H1 (cell line): Measurements from ENCODE around the gene CD47. TPM values are rescaled to one million over a fixed set of nuclear protein-coding genes. Genes with fewer than 3 reads are reported as not detected.

Experiments
- ASH2L ChIP-seq: fragments of 200-600, 300-600 bp; sonication (generic); IDR thresholded peaks from one replicate; pipeline ENCODE4 v1.7.1; 2017; ENCODE audit warnings: low read length
- BCL11A ChIP-seq, 2 experiments: IDR thresholded peaks; one replicate each; pipeline ENCODE4 v1.6.1; 2011; ENCODE audit warnings: low read depth in 2 of 2, low read length in 2 of 2, mild to moderate bottlenecking in 2 of 2
- HDAC6 ChIP-seq: IDR thresholded peaks from one replicate; pipeline ENCODE4 v1.7.1; 2012; ENCODE audit warnings: low read depth, mild to moderate bottlenecking, inconsistent platforms, low read length, moderate library complexity
- KDM4A ChIP-seq: IDR thresholded peaks from one replicate; pipeline ENCODE4 v1.7.1; 2012; ENCODE audit warnings: low read depth, mild to moderate bottlenecking, moderate library complexity, low read length, inconsistent platforms; ENCODE audit not compliant: severe bottlenecking
- PHF8 ChIP-seq: fragments of 200-600 bp; sonication (generic); conservative IDR thresholded peaks from 2 replicates; pipeline ENCODE4 v1.7.1; 2012; ENCODE audit warnings: low read depth, mild to moderate bottlenecking, inconsistent platforms, low read length, moderate library complexity
- POLR2AphosphoS5 ChIP-seq: IDR thresholded peaks from 2 replicates; pipeline ENCODE4 v1.6.1; 2011; ENCODE audit warnings: low read depth, low read length
- POU5F1 ChIP-seq: IDR thresholded peaks from 2 replicates; pipeline ENCODE4 v1.6.1; 2011; ENCODE audit warnings: low read depth, mild to moderate bottlenecking, low read length, moderate library complexity
- SIN3A ChIP-seq, 2 experiments: IDR thresholded peaks in 1 of 2; conservative IDR thresholded peaks in 1 of 2; 2 replicates each; pipeline ENCODE4 v1.6.1; 2011 to 2012; ENCODE audit warnings: low read length in 2 of 2, improper control_type of control experiment in 1 of 2, low read depth in 1 of 2, mild to moderate bottlenecking in 1 of 2
- SUZ12 ChIP-seq: fragments of 200-600 bp; sonication (generic); IDR thresholded peaks from 2 replicates; pipeline ENCODE4 v1.6.1; 2012; ENCODE audit warnings: mild to moderate bottlenecking, inconsistent platforms, low read length, moderate library complexity, mixed read lengths
- polyA plus RNA-seq, 7 experiments: library from polyadenylated mRNA; depleted of rRNA in 3 of 7; stranded (reverse) in 5 of 7; unstranded in 2 of 7; fragments of >200 nt in 5 of 7; fragments of 200-250 nt in 2 of 7; gene quantifications; 1 replicate in 5 of 7; 2 replicates in 1 of 7; 4 replicates in 1 of 7; pipeline versions ENCODE4 v1.2.1 to v1.2.3, GENCODE V29; 2011 to 2013; ENCODE audit warnings: missing spikeins in 2 of 7, mixed read lengths in 2 of 7
- total RNA-seq: library from RNA; stranded (reverse); fragmentation: NEBNext Ultra II Directional; extraction: Animal tissue kit (Norgen Biotek cat#: 25700); gene quantifications from 2 replicates; pipeline ENCODE4 v1.2.1, GENCODE V29; 2021
- TF ChIP-seq, protein P1 (sequence below): fragments of 300-600 bp; sonication (generic); IDR thresholded peaks from 2 replicates; pipeline ENCODE4 v1.7.1; 2012; ENCODE audit warnings: low read length, moderate library complexity, mild to moderate bottlenecking, inconsistent platforms; ENCODE audit not compliant: insufficient replicate concordance

The CD47 gene
- total and polyA plus RNA-seq, 2 of the 8 experiments (the other 6 are each of a cell fraction or from before 2014, with no cell fraction given): 14.4 to 19.3 TPM

DNA sequence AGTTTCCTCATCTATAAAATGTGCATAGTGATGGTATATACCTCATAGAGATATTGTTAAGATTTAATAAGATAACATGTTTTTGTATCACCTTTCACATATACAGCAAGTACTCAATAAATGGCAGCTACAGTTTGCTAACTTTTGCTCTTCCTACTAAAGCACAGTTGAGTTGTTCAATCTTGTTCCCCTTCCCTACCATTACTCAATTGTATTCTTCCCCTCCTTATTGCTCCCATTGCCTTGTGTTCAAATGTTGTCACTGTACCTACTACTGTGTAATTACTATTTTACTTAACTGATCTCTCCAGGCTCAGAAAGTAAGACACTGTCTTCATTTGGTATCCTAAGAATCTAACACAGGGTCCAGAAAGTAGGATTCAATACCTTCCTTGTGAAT, 5.5 kb downstream of the CD47 start (continued):
- TF ChIP-seq, protein P1, sequence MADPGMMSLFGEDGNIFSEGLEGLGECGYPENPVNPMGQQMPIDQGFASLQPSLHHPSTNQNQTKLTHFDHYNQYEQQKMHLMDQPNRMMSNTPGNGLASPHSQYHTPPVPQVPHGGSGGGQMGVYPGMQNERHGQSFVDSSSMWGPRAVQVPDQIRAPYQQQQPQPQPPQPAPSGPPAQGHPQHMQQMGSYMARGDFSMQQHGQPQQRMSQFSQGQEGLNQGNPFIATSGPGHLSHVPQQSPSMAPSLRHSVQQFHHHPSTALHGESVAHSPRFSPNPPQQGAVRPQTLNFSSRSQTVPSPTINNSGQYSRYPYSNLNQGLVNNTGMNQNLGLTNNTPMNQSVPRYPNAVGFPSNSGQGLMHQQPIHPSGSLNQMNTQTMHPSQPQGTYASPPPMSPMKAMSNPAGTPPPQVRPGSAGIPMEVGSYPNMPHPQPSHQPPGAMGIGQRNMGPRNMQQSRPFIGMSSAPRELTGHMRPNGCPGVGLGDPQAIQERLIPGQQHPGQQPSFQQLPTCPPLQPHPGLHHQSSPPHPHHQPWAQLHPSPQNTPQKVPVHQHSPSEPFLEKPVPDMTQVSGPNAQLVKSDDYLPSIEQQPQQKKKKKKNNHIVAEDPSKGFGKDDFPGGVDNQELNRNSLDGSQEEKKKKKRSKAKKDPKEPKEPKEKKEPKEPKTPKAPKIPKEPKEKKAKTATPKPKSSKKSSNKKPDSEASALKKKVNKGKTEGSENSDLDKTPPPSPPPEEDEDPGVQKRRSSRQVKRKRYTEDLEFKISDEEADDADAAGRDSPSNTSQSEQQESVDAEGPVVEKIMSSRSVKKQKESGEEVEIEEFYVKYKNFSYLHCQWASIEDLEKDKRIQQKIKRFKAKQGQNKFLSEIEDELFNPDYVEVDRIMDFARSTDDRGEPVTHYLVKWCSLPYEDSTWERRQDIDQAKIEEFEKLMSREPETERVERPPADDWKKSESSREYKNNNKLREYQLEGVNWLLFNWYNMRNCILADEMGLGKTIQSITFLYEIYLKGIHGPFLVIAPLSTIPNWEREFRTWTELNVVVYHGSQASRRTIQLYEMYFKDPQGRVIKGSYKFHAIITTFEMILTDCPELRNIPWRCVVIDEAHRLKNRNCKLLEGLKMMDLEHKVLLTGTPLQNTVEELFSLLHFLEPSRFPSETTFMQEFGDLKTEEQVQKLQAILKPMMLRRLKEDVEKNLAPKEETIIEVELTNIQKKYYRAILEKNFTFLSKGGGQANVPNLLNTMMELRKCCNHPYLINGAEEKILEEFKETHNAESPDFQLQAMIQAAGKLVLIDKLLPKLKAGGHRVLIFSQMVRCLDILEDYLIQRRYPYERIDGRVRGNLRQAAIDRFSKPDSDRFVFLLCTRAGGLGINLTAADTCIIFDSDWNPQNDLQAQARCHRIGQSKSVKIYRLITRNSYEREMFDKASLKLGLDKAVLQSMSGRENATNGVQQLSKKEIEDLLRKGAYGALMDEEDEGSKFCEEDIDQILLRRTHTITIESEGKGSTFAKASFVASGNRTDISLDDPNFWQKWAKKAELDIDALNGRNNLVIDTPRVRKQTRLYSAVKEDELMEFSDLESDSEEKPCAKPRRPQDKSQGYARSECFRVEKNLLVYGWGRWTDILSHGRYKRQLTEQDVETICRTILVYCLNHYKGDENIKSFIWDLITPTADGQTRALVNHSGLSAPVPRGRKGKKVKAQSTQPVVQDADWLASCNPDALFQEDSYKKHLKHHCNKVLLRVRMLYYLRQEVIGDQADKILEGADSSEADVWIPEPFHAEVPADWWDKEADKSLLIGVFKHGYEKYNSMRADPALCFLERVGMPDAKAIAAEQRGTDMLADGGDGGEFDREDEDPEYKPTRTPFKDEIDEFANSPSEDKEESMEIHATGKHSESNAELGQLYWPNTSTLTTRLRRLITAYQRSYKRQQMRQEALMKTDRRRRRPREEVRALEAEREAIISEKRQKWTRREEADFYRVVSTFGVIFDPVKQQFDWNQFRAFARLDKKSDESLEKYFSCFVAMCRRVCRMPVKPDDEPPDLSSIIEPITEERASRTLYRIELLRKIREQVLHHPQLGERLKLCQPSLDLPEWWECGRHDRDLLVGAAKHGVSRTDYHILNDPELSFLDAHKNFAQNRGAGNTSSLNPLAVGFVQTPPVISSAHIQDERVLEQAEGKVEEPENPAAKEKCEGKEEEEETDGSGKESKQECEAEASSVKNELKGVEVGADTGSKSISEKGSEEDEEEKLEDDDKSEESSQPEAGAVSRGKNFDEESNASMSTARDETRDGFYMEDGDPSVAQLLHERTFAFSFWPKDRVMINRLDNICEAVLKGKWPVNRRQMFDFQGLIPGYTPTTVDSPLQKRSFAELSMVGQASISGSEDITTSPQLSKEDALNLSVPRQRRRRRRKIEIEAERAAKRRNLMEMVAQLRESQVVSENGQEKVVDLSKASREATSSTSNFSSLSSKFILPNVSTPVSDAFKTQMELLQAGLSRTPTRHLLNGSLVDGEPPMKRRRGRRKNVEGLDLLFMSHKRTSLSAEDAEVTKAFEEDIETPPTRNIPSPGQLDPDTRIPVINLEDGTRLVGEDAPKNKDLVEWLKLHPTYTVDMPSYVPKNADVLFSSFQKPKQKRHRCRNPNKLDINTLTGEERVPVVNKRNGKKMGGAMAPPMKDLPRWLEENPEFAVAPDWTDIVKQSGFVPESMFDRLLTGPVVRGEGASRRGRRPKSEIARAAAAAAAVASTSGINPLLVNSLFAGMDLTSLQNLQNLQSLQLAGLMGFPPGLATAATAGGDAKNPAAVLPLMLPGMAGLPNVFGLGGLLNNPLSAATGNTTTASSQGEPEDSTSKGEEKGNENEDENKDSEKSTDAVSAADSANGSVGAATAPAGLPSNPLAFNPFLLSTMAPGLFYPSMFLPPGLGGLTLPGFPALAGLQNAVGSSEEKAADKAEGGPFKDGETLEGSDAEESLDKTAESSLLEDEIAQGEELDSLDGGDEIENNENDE: no peak
- TF ChIP-seq POU5F1: no peak
- TF ChIP-seq SUZ12: no peak
- TF ChIP-seq POLR2AphosphoS5: no peak
- no peak for TF ChIP-seq KDM4A
- TF ChIP-seq SIN3A (conservative IDR thresholded peaks at IDR 0.05 in 1 of 2, IDR thresholded peaks at IDR 0.05 in 1 of 2; ENCODE audit: low read depth in 1 of 2, low read length in 2 of 2): no peak
- no peak for TF ChIP-seq HDAC6
- TF ChIP-seq ASH2L: no peak
- no peak for TF ChIP-seq BCL11A (IDR thresholded peaks at IDR 0.05; ENCODE audit: low read depth in 2 of 2, low read length in 2 of 2)
- no peak for TF ChIP-seq PHF8
